ENCODE results near the gene CATSPER4.
A peak's percentile ranks its signal among the peaks of the same experiment; 100 is the strongest.

Gene CATSPER4

DNA sequence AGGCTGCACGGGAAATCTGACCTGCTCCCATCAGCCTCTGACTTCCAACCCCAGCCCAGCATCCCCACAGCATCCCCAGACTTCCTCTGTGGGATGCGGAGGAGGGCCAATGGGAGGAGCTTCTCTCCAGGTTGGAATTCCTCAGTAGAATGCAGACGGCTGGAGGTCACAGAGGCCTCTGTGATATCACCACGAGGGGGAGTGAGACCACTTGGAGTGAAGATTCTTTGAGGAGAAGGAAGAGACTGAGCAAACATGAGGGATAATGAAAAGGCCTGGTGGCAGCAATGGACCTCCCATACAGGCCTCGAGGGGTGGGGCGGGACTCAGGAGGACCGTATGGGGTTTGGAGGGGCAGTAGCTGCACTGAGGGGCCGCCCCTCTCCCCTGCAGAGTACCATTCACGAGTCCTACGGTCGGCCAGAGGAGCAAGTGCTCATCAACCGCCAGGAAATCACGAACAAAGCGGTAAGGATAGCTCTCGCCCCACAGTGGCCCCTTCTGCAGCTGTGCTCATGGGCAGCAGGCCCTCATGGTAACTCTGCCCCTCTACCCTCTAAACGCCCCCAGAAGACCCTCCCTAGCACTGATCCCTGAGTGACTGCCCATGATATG is at the start of gene CATSPER4:
Gene CATSPER4 (plus strand): TSS at position 230 of the 615 bp plus-strand sequence. CDS start 26 bp downstream, at position 256.
- DNase-seq (ENCODE audit: low spot score) = peak; percentile 81

- no peak for DNase-seq (ENCODE audit: low spot score)
Measured at GRCh38 chr1:26142159-26142558, 48.2 kb upstream of the CATSPER4 start.

GRCh38 chr1:26145041-26145959 is 45.1 kb upstream of the CATSPER4 start:
- peak; percentile 84 for DNase-seq (ENCODE audit: low spot score)

DNA sequence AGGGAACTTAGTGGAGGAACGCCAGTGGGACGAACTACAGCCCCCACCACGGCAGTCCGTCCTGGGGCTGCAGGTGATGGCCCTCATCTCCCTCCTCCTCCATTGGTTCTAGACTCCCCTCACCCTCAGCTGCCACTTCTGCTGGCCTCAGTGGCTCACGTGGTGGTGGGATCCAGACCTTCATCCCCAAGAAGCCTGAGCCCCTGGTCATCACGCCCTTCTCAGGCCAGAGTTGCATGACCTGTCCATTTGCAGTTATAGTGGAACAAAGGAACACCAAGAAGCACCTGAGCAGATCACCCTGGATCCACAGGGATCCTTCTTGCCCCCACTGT is 44.5 kb upstream of the CATSPER4 start:
- no peak for DNase-seq (ENCODE audit: low spot score)

- DNase-seq (ENCODE audit: low spot score) = no peak
Measured at GRCh38 chr1:26148887-26149286, 41.5 kb upstream of the CATSPER4 start.

DNA sequence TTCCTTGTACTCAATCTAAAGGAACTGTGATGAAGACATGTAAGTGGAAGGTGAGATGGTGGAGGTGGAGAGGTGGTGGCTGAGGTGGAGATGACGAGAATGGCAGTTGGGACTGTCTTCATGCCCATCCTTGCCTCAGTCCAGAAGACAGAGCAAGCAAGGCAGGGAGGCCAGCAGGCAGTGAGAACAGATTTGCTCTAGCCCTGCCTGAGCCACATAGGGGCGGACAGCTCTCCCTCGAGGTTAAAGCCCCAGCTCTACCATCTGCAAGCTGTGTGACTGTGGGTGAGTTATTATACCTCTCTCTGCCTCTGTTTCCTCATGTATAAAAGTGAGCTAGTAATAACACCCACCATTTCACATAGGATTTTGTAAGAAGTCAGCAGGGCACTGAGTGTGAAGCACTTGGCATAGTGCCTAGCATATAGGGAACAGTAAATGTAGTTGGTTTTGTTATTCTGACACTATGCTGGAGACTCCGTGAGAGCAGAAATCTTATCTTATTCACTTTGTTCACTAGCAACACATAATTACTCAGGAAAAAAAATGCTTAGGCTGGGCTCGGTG is 36.4 kb upstream of the CATSPER4 start:
- DNase-seq (ENCODE audit: low spot score) = no peak

DNA sequence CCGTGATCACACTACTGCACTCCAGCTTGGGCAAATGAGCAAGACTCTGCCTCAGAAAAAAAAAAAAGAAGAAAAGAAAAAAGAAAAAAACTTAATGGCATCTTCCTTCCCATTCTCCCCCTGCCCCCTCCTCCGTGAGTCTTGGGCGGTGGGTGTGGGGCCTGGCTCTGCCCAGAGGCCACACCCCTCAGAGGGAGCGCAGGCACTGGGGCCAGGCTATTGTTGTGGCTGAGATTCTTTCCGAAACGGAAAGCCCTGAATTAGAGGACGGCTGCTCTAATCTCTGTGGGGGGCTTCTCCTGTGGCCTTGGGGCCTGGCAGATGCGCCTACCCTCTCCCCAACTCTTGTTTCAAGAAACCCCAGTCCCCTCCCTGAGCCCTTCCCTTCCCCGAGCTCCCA is 35.7 kb upstream of the CATSPER4 start:
- peak; percentile 72 for DNase-seq (ENCODE audit: low spot score)

DNA sequence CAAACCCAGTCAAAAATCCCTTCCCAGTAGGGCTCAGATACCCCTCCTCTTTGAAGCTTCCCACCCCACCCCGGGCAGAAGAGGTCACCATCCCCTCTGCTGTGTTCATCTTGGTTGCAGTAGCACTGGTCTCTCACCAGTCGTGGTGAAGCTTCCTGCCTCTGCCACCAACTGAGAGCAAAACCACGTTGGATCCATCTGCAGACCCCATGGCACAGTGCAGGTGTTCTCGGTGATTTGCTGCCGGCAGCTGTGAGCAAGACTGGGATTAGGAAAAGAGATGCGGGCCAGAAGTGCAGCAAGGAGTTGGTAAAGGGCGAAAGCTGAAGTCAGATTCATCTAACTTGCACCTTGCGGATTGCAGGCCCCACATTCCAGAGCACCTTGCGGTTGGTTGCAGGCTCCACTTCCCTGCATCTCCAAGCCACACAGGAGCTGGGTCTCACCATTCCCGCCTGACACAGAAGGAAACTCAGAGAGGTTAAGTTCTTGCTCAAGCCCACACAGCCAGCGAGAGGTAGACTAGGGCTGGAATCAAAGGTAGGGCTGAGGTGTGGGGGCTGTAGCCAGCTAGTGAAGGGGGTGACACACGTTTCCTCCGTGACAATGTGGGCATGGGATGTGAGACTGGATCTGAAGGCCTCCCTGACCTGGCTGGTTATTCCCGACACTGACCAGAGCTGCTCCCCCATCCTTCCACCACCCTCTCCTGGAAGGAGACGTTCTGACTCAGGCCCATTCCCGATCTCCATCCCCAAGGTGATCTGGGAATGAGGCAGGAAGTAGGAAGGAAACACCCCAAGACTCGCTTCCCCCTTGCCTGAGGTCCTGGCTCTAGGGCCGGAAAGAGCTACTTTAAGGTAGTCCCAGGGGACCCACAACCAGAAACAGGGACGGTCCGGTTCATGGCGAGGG is 34.8 kb upstream of the CATSPER4 start:
- DNase-seq (ENCODE audit: low spot score) = no peak

- DNase-seq (ENCODE audit: low spot score) = no peak
Measured at GRCh38 chr1:26156285-26157038, 33.9 kb upstream of the CATSPER4 start.

GRCh38 chr1:26158271-26158907 is 32.0 kb upstream of the CATSPER4 start:
- no peak for DNase-seq (ENCODE audit: low spot score)

DNA sequence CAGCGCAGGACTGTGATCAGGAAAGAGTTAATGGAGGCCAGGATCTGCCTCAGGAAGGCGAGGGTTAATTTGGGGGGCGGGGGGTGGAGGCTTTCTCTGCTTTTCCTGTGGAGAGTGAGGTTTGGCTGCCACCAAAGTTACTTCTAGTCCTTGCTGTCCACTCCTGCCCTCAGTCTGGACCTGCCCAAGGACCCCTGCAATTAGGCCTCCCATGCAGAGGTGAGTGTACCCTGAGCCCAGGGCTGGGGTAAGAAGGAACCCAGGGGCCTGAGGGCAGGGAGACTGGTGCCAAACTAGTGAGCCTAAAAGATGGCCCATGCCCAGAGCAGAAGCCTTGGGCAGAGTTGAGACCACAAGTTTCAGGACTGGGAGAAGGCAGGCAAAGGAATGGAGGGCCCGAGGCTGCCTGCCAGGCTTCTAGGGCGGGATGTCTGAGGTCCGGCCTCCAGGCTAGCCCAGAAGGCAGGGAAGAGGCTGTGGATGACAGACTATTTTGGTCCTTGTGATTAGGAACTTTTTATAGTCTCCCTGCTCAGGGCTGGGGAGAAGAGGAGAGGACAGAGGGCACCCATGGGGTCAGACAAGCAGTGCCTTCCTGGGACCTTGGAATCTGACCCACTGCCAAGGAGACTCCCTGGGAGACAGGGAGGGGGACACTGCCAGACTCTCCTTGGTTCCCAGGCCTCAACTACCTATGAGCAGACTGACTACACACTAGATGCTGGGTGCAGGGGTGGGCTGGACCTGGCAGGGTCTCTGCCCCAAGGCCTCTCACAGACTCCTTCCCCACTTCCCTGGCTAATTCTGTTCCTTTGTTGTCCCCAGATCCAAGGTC is 31.3 kb upstream of the CATSPER4 start, which contains the start of gene FAM110D:
Gene FAM110D (plus strand): TSS at position 172 of the 835 bp plus-strand sequence. CDS start 2,213 bp downstream, outside the sequence.
- DNase-seq (ENCODE audit: low spot score) = no peak

- no peak for DNase-seq (ENCODE audit: low spot score)
Measured at GRCh38 chr1:26159743-26160039, 30.7 kb upstream of the CATSPER4 start.

GRCh38 chr1:26160527-26161414 is 29.6 kb upstream of the CATSPER4 start:
- no peak for DNase-seq (ENCODE audit: low spot score)

DNA sequence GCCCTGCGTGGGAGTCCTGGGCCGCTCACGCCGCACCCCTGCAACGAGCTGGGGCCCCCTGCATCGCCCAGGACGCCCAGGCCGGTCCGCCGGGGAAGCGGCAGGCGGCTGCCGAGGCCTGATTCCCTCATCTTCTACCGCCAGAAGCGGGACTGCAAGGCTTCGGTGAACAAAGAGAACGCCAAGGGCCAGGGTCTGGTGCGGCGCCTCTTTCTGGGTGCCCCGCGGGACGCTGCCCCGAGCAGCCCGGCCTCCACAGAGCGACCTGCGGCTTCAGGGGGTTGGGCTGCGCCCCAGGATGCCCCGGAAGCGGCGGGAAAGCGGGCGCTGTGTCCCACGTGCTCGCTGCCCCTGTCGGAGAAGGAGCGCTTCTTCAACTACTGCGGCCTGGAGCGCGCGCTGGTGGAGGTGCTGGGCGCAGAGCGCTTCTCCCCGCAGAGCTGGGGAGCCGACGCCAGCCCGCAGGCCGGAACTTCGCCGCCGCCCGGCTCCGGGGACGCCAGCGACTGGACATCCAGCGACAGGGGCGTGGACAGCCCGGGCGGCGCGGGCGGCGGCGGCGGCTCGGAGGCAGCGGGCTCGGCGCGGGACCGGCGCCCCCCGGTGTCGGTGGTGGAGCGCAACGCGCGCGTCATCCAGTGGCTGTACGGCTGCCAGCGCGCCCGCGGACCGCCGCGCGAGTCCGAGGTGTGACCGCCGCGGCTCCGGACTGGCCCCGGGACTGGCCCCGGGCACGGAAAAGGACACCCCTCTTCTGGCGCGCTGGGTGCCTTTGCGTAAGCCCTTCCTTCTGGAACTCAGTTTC is 28.8 kb upstream of the CATSPER4 start:
- DNase-seq (ENCODE audit: low spot score) = peak; percentile 83

- no peak for DNase-seq (ENCODE audit: low spot score)
Measured at GRCh38 chr1:26162220-26162709, 28.1 kb upstream of the CATSPER4 start.

GRCh38 chr1:26163684-26164035 is 26.7 kb upstream of the CATSPER4 start:
- no peak for DNase-seq (ENCODE audit: low spot score)

- peak; percentile 95 for DNase-seq (ENCODE audit: low spot score)
Measured at GRCh38 chr1:26164036-26164860, 26.2 kb upstream of the CATSPER4 start.
